ENCODE results near the gene CRNKL1. TPM values are rescaled to one million over a fixed set of nuclear protein-coding genes. Genes with fewer than 3 reads are reported as not detected.
A peak's percentile ranks its signal among the peaks of the same experiment; 100 is the strongest.

CRNKL1 gene
- total RNA-seq, 2 experiments from 2014 or later, result 13.9 to 20.0 TPM

DNA sequence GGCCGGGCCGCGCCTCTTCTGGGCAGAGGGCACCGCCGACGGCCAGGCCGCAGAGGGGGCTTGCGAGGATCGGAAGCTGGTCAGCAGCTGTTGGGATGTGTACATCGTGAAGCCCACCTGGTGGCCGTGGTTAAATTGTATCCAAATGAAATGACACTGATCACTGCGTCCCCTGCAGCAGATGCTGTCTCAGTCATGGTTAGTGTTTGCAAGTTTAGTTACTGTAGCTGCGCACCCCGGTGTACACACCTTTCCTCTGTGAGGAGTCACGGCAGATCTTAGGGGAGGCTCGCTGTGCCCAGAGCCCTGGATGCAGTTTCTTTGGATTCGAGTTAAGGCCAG, 34.5 kb downstream of the CRNKL1 start:
- POLR2A ChIA-PET, result interaction anchor here (0.9 to 3.9 kb wide), 3 partner anchors 10 to 34 kb away, joined by 3 to 23 read pairs (median 3); partner anchors contain the start of genes CFAP61 and CRNKL1
- H3K4me3 ChIP-seq (ENCODE audit: low read depth, low read length, poor library complexity, severe bottlenecking), result peak overlapping the region; percentile 96
- intact Hi-C loops (cut with micrococcal nuclease; ENCODE audit: unreplicated experiment), result loop anchor here (1.0 kb wide), 1 partner anchor 34 kb away; the partner anchor contains the start of genes CFAP61 and CRNKL1
- TF ChIP-seq EZH2phosphoT487 (IDR thresholded peaks at IDR 0.05; ENCODE audit: borderline replicate concordance, low read depth, low read length), result no peak
- TF ChIP-seq, protein P1, sequence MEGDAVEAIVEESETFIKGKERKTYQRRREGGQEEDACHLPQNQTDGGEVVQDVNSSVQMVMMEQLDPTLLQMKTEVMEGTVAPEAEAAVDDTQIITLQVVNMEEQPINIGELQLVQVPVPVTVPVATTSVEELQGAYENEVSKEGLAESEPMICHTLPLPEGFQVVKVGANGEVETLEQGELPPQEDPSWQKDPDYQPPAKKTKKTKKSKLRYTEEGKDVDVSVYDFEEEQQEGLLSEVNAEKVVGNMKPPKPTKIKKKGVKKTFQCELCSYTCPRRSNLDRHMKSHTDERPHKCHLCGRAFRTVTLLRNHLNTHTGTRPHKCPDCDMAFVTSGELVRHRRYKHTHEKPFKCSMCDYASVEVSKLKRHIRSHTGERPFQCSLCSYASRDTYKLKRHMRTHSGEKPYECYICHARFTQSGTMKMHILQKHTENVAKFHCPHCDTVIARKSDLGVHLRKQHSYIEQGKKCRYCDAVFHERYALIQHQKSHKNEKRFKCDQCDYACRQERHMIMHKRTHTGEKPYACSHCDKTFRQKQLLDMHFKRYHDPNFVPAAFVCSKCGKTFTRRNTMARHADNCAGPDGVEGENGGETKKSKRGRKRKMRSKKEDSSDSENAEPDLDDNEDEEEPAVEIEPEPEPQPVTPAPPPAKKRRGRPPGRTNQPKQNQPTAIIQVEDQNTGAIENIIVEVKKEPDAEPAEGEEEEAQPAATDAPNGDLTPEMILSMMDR (conservative IDR thresholded peaks at IDR 0.05; ENCODE audit: low read length), result no peak
- H2AFZ ChIP-seq (ENCODE audit: low read length), result peak overlapping the region; percentile 68
- peaks cover 53% of the 10 kb centered on the region for H3K79me2 ChIP-seq (ENCODE audit: insufficient read depth, low read depth, low read length)
- peak; percentile 40 for DNase-seq (ENCODE audit: low spot score)
- peaks cover 11% of the 10 kb centered on the region; the same call in 1 of the 2 replicates for H4K20me1 ChIP-seq (ENCODE audit: insufficient read depth, low read length)
- no peaks in the 10 kb centered on the region for H3K9me2 ChIP-seq (ENCODE audit: insufficient read depth, low read length)
- no peaks in the 10 kb centered on the region for H3K9me3 ChIP-seq (ENCODE audit: low read length)
- peak overlapping the region; percentile 91 for H3K4me2 ChIP-seq (ENCODE audit: low read length)
- H3K27ac ChIP-seq (ENCODE audit: low read depth, low read length, poor library complexity, severe bottlenecking), result peak overlapping the region; percentile 51
- H3K4me1 ChIP-seq (ENCODE audit: insufficient read depth, low read length, poor library complexity, severe bottlenecking), result peaks cover 33% of the 10 kb centered on the region
- no TSS peak for BruUV-seq (replicated peaks)
- H3K36me3 ChIP-seq (ENCODE audit: insufficient read depth, low read length), result peaks cover 39% of the 10 kb centered on the region
- CTCF ChIA-PET (ENCODE audit: unreplicated experiment), result no interaction called here

DNA sequence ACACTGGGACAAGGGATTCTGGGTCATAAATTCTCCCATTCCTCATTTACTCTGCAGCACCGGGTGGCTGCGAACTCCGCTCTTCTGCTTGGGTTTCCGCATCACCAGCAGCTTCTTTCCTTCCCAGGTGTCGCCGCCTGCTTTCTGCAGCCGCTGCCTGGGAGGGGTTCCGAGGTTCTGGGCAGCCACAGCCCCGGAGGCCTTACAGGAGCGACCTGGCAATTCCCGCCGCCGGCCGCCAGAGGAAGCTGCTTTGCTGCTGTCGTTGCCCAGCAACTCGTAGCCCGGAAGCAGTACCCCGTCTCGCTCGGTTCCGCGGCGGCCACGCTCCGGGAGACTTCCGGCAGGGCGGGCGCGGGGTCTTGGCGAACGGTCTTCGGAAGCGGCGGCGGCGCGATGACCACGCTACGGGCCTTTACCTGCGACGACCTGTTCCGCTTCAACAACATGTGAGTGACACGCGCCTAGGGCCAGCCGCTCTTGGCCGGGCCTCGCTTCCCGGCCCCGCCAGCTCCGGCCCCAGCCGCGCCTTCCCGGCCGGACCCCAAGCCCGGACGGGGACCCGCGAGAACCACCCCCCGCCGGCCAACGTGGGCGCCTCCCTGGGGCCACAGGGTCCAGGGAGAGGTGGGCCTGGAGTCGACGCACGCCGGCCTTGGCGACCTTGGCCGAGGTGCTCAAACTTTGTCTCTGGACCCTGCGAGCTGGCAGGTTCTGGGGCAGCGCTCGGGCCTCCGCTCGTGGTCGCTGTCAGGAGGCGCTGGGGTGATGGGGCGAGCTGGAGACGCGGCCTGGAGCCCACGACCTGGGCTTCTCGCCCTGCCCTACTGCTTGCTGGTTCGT, 35.0 kb downstream of the CRNKL1 start, which contains the start of gene NAA20:
TSS of gene NAA20 (plus strand) at position 362 of the 843 bp plus-strand sequence. CDS start at position 397, 35 bp downstream.
- H3K27ac ChIP-seq (ENCODE audit: low read depth, low read length, poor library complexity, severe bottlenecking), result peak within 1 kb of the TSS; percentile 51
- peak within 1 kb of the TSS; percentile 96 for H3K4me3 ChIP-seq (ENCODE audit: low read depth, low read length, poor library complexity, severe bottlenecking)
- BruUV-seq (replicated peaks), result no TSS peak
- intact Hi-C loops (cut with micrococcal nuclease; ENCODE audit: unreplicated experiment), result loop anchor here (1.0 kb wide), 1 partner anchor 35 kb away; the partner anchor contains the start of genes CFAP61 and CRNKL1
- peaks cover 33% of the 10 kb centered on the region for H3K36me3 ChIP-seq (ENCODE audit: insufficient read depth, low read length)
- H3K9me3 ChIP-seq (ENCODE audit: low read length), result no peaks in the 10 kb centered on the region
- H3K9me2 ChIP-seq (ENCODE audit: insufficient read depth, low read length), result no peaks in the 10 kb centered on the region
- H3K79me2 ChIP-seq (ENCODE audit: insufficient read depth, low read depth, low read length), result peaks cover 47% of the 10 kb centered on the region
- H3K4me1 ChIP-seq (ENCODE audit: insufficient read depth, low read length, poor library complexity, severe bottlenecking), result peaks cover 33% of the 10 kb centered on the region
- H4K20me1 ChIP-seq (ENCODE audit: insufficient read depth, low read length), result peaks cover 11% of the 10 kb centered on the region; the same call in 1 of the 2 replicates
- TF ChIP-seq, protein P1 (conservative IDR thresholded peaks at IDR 0.05; ENCODE audit: low read length), result peak; percentile 65
- TF ChIP-seq EZH2phosphoT487 (IDR thresholded peaks at IDR 0.05; ENCODE audit: borderline replicate concordance, low read depth, low read length), result no peak
- peak within 1 kb of the TSS; percentile 83 for H2AFZ ChIP-seq (ENCODE audit: low read length)
- POLR2A ChIA-PET, result interaction anchor here (0.8 to 3.9 kb wide), 6 partner anchors 9 to 35 kb away, joined by 3 to 23 read pairs (median 4); partner anchors contain the start of genes CFAP61 and CRNKL1
- DNase-seq (ENCODE audit: low spot score), result peak; percentile 92
- peak within 1 kb of the TSS; percentile 91 for H3K4me2 ChIP-seq (ENCODE audit: low read length)
- CTCF ChIA-PET (ENCODE audit: unreplicated experiment), result no interaction called here
